ENCODE measurements around the gene TLE7. TPM values are rescaled to one million over a fixed set of nuclear protein-coding genes. Genes with fewer than 3 reads are reported as not detected.

The TLE7 gene
- polyA plus RNA-seq, 1 of the 3 experiments (the other 2 are of a cell fraction), result not detected

- Histone ChIP-seq H4K20me1 (ENCODE audit: insufficient read depth) (no peaks in the 10 kb centered on the region), H3K27me3 (ENCODE audit: insufficient read depth) (peaks cover 13% of the 10 kb centered on the region; the same call in 1 of the 2 replicates), H2AFZ (ENCODE audit: low read depth) (no peak overlapping the region), H3K4me2 (no peak overlapping the region), H3K9me2 (no peaks in the 10 kb centered on the region), H3K4me1 (ENCODE audit: control insufficient read depth in 1 of 2, insufficient read depth in 2 of 2, low read depth in 1 of 2, low read length in 1 of 2) (no peaks in the 10 kb centered on the region; a peak in 1 of 4 replicates), H3F3A (replicated peaks; ENCODE audit: insufficient read depth) (no peaks in the 10 kb centered on the region), H3K4me3 (ENCODE audit: low read depth in 2 of 2, low read length in 1 of 2) (no peak overlapping the region), H3K9me3 (no peaks in the 10 kb centered on the region; the same call in 1 of the 2 replicates), H3K9ac (no peak overlapping the region), H3K79me2 (ENCODE audit: insufficient read depth) (no peaks in the 10 kb centered on the region), H3K27ac (ENCODE audit: low read depth in 2 of 2, low read length in 1 of 2) (no peak overlapping the region), H3K36me3 (replicated peaks in 1 of 2; ENCODE audit: control insufficient read depth in 1 of 2, insufficient read depth in 2 of 2, low read length in 1 of 2) (no peaks in the 10 kb centered on the region)
- ChIA-PET CTCF (interaction anchor here (1.6 kb wide), 1 partner anchor 12 kb away, joined by 11 read pairs; no protein-coding TSS in a partner anchor), POLR2A (no interaction called here)
- no peak for DNase-seq
- 13% methylated on average over 4 of the region's 6 CpGs for WGBS (ENCODE audit: low lambda C conversion rate)
- no peak for TF ChIP-seq EZH2phosphoT487 (IDR thresholded peaks at IDR 0.05; ENCODE audit: borderline replicate concordance, low read depth)
- no peak for TF ChIP-seq MAX (IDR thresholded peaks at IDR 0.05; ENCODE audit: low read depth)
- TF ChIP-seq JUND (IDR thresholded peaks at IDR 0.05), result no peak
- TF ChIP-seq FOSL2 (IDR thresholded peaks at IDR 0.05; ENCODE audit: borderline replicate concordance, low read depth), result no peak
- TF ChIP-seq ZBTB33 (IDR thresholded peaks at IDR 0.05; ENCODE audit: borderline replicate concordance, low read depth), result no peak
- no peak for TF ChIP-seq SMC3 (IDR thresholded peaks at IDR 0.05; ENCODE audit: low read depth, low read length)
- TF ChIP-seq TAF1 (IDR thresholded peaks at IDR 0.05; ENCODE audit: borderline replicate concordance, low read depth, low read length), result no peak
- no peak for TF ChIP-seq REST (IDR thresholded peaks at IDR 0.05; ENCODE audit: low read depth, low read length)
- TF ChIP-seq NFIC (IDR thresholded peaks at IDR 0.05; ENCODE audit: borderline replicate concordance), result no peak
Observed at GRCh38 chr16:71424626-71425025, 17.2 kb downstream of the TLE7 start.

- Histone ChIP-seq H3K36me3 (replicated peaks in 1 of 2; ENCODE audit: control insufficient read depth in 1 of 2, insufficient read depth in 2 of 2, low read length in 1 of 2) (no peaks in the 10 kb centered on the region), H3F3A (replicated peaks; ENCODE audit: insufficient read depth) (no peaks in the 10 kb centered on the region), H3K4me2 (no peak overlapping the region), H3K4me3 (ENCODE audit: low read depth in 2 of 2, low read length in 1 of 2) (no peak overlapping the region), H3K27me3 (ENCODE audit: insufficient read depth) (peaks cover 13% of the 10 kb centered on the region; the same call in 1 of the 2 replicates), H3K27ac (ENCODE audit: low read depth in 2 of 2, low read length in 1 of 2) (no peak overlapping the region), H3K9ac (no peak overlapping the region), H3K79me2 (ENCODE audit: insufficient read depth) (no peaks in the 10 kb centered on the region), H3K9me3 (no peaks in the 10 kb centered on the region; the same call in 1 of the 2 replicates), H4K20me1 (ENCODE audit: insufficient read depth) (no peaks in the 10 kb centered on the region), H3K9me2 (no peaks in the 10 kb centered on the region), H2AFZ (ENCODE audit: low read depth) (no peak overlapping the region), H3K4me1 (ENCODE audit: control insufficient read depth in 1 of 2, insufficient read depth in 2 of 2, low read depth in 1 of 2, low read length in 1 of 2) (no peaks in the 10 kb centered on the region; a peak in 1 of 4 replicates)
- WGBS (ENCODE audit: low lambda C conversion rate), result 33% methylated on average over 7 of the region's 7 CpGs
- TF ChIP-seq TCF12 (IDR thresholded peaks at IDR 0.05) (no peak), SIN3A (IDR thresholded peaks at IDR 0.05; ENCODE audit: borderline replicate concordance, low read depth, low read length) (no peak), IRF3 (IDR thresholded peaks at IDR 0.05; ENCODE audit: low read depth, low read length) (no peak), NFIC (IDR thresholded peaks at IDR 0.05; ENCODE audit: borderline replicate concordance) (no peak)
- no peak for DNase-seq
- ChIA-PET CTCF (interaction anchor here (1.0 to 1.6 kb wide), 3 partner anchors 11 to 77 kb away, joined by 3 to 11 read pairs (median 4); no protein-coding TSS in a partner anchor), POLR2A (no interaction called here)
Observed at GRCh38 chr16:71423865-71424264, 18.0 kb downstream of the TLE7 start.

Measured in SK-N-SH (cell line).